ES-I3 (cell line): ENCODE measurements around the gene PRKCZ.

ENCODE experiments used
- H3K36me3 ChIP-seq: 2 replicates; pipeline ENCODE4 v1.6.1; 2013; ENCODE audit warnings: mild to moderate bottlenecking, low read length, control low read depth, moderate library complexity; ENCODE audit not compliant: insufficient read depth
- H3K4me1 ChIP-seq: 2 replicates; pipeline ENCODE4 v1.6.1; 2013; ENCODE audit warnings: mild to moderate bottlenecking, control low read depth, low read length; ENCODE audit not compliant: insufficient read depth
- H3K9ac ChIP-seq: 2 replicates; pipeline ENCODE4 v1.6.1; 2013; ENCODE audit warnings: low read depth, mild to moderate bottlenecking, low read length, moderate library complexity
- H3K9me3 ChIP-seq: 2 replicates; pipeline ENCODE4 v1.6.1; 2013; ENCODE audit warnings: mild to moderate bottlenecking, low read length, moderate library complexity; ENCODE audit not compliant: control insufficient read depth, insufficient read depth

PRKCZ gene

DNA sequence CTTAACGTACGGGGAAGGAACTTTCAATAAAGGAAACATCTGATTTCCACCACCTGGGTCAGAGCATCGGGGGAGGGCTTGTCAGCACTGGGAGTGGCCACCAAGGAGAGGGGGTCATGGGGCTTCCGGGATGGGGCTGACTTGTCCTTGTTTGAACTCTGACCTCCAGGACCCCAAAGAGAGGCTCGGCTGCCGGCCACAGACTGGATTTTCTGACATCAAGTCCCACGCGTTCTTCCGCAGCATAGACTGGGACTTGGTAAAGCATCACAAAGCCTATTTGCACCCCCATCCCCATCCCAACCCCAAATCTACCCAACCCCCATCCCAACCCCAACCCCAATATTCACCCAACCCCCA is 124.8 kb downstream of the PRKCZ start:
- Histone ChIP-seq H3K4me1 (no peaks in the 10 kb centered on the region; the same call in 1 of the 2 replicates), H3K9ac (no peak overlapping the region), H3K36me3 (no peaks in the 10 kb centered on the region; the same call in 1 of the 2 replicates), H3K9me3 (no peaks in the 10 kb centered on the region)

DNA sequence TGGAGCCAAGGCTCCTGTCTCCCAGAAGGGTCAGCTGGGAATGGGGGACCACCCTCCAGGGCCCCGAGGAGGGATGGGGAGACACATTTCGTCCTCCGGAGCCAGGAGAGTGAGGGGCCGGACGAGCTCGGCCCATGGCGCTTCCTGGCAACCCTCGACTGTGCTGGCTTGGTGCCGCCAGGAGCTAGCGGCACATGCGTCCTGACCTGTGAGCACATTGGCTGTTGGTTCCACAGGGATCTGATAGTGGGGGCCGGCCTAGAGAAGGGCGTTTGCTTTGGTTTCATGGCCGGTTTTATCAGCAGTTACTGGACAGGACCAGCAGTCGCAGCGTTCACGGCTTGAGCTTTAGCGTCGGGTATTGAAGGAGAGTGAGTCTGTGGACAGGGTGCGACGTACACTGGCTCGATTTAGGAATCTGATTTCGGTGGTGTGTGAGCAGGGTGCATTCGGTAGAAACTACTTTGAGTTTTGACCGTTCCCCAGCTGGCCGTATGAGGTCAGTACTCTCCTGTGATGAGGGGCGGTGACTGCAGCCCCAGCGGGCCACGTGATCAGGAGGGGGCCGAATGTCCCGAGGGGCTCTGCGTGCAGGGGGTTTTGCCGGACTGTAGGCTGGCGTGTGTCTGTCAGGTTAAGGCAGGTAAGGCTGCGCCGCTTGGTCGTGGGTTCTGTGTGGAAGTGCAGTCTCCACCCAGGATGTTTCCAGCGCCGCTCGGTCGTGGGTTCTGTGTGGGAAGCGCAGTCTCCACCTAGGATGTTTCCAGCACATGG is 125.7 kb downstream of the PRKCZ start:
- no peaks in the 10 kb centered on the region for H3K9me3 ChIP-seq
- no peak overlapping the region for H3K9ac ChIP-seq
- no peaks in the 10 kb centered on the region; the same call in 1 of the 2 replicates for H3K4me1 ChIP-seq
- H3K36me3 ChIP-seq = no peaks in the 10 kb centered on the region; the same call in 1 of the 2 replicates

DNA sequence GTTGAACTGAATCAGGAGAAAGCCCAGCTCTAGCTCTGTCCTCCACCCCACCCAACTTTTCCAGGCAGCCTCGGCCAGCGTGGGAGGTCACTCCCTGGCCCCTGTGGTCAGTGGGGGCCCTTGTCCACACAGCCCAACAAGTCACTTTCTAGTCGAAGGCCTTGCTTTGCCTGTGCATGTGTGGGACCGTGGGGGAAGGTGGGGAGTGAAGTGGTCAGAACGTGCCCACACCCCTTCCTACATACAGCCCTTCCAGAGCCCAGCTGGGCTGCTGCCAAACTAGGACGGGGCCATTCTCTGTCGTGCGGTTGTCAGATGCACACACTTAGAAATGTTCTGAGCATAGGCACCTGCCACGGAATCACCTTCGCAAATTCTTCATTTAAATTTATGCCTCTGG is 126.4 kb downstream of the PRKCZ start:
- Histone ChIP-seq H3K9me3 (no peaks in the 10 kb centered on the region), H3K4me1 (no peaks in the 10 kb centered on the region; the same call in 1 of the 2 replicates), H3K36me3 (no peaks in the 10 kb centered on the region; the same call in 1 of the 2 replicates), H3K9ac (no peak overlapping the region)

DNA sequence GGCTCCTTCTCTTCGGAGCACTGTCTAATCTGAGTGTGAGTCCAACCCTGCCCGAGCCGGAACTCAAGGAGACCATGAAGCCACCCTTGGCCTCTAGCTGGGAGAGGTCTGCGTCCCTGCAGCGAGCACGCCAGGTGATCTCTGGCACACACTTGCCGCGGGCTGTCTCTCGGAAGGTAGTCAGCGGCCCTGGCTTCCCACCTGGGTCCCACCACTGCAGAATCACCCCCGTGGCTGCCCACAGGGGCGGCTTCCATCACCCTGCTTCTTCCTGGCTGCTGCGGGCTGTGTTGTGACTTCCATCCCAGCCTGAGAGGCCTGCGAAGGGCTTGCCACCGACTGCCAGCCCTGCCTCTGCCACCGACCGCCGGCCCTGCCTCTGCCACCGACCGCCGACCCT is 127.3 kb downstream of the PRKCZ start:
- Histone ChIP-seq H3K9me3 (no peaks in the 10 kb centered on the region), H3K36me3 (no peaks in the 10 kb centered on the region; the same call in 1 of the 2 replicates)

DNA sequence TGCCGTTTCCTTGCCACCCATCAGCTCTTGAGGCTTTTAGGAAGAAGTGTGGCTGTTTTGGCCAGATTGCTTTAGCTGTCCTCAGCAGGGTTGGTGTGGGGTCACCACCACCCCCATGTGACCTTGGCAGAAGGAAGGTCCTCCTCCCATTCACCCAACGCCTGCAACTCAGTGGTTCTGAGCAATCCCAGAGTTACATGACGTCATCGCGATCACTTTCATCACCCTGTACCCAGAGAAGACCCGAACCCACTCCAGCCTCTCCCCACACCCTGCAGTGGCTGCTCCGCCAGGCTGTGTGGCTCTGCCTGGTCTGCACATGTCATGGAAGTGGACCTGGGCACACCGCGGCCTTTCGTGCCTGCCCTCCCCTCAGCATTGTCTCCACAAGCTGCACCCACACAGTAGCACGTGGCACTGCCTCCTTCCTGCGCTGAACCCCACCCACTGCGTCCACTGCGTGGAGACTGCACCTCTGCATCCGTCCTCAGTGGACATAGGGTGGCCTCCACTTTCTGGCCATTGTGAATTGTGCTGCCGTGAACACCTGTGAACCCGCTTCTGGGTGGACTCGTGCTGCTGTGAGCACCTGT is 127.8 kb downstream of the PRKCZ start:
- H3K9me3 ChIP-seq = no peaks in the 10 kb centered on the region
- H3K4me1 ChIP-seq = no peaks in the 10 kb centered on the region; the same call in 1 of the 2 replicates
- H3K9ac ChIP-seq = no peak overlapping the region
- no peaks in the 10 kb centered on the region for H3K36me3 ChIP-seq

More for the DNA sequence above, 127.3 kb downstream of the PRKCZ start:
- no peaks in the 10 kb centered on the region; the same call in 1 of the 2 replicates for H3K4me1 ChIP-seq
- no peak overlapping the region for H3K9ac ChIP-seq

DNA sequence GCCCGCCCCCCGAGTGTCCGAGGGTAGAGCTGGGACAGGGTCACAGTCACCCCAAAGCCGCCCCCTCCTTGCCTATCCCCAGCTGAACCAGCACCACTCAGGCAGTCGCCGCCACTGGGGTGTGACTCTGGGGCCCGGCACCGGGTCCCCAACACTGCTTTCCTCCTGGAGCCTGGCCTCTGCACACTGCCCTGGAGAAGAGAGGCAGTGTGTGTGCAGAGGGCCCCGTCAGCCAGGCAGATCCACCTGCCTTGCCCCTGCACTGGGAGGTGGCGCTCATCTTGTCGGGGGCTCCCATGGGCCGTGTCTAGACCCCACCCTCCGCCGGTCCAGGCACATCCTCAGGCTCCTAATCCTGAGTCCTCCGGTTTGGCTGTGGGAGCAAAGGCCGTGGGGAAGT is 128.7 kb downstream of the PRKCZ start:
- no peaks in the 10 kb centered on the region for H3K9me3 ChIP-seq
- H3K9ac ChIP-seq = no peak overlapping the region
- no peaks in the 10 kb centered on the region; the same call in 1 of the 2 replicates for H3K4me1 ChIP-seq
- H3K36me3 ChIP-seq = no peaks in the 10 kb centered on the region

DNA sequence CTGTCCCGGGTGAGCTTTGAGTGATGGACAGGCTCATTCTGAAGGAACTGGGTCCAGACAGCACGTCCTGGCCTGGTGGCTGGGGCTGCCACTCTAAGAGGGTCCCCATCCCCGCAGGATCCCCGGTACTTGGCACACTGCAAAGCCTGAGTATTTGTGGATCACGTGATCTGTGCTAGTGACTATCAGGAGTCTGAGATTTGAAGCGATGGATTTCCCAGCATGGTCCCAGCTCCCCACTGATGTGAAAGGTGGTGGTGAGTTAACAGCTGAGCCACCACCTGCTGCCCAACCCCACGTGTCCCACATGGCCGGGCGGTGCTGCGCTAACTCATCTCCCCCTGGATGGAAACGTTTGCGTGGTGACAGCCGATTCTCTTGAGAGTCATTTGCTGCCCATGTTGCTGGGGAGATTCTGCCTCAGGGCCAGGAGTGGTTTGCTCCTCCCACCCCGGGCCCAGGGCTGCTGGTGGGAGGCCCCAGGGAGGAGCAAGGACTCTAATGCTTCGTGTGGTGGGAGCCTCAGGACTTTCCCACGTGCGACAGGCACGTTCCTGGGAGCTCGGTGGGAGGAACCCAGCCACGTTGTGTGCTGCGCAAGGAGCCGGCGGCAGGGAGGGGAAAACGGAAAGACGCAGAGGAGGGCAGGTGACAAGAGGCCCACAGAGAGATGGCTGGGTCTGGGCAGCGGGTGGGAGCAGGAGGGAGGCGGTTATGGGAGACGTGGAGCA is 129.2 kb downstream of the PRKCZ start:
- H3K9ac ChIP-seq = no peak overlapping the region
- no peaks in the 10 kb centered on the region for H3K9me3 ChIP-seq

DNA sequence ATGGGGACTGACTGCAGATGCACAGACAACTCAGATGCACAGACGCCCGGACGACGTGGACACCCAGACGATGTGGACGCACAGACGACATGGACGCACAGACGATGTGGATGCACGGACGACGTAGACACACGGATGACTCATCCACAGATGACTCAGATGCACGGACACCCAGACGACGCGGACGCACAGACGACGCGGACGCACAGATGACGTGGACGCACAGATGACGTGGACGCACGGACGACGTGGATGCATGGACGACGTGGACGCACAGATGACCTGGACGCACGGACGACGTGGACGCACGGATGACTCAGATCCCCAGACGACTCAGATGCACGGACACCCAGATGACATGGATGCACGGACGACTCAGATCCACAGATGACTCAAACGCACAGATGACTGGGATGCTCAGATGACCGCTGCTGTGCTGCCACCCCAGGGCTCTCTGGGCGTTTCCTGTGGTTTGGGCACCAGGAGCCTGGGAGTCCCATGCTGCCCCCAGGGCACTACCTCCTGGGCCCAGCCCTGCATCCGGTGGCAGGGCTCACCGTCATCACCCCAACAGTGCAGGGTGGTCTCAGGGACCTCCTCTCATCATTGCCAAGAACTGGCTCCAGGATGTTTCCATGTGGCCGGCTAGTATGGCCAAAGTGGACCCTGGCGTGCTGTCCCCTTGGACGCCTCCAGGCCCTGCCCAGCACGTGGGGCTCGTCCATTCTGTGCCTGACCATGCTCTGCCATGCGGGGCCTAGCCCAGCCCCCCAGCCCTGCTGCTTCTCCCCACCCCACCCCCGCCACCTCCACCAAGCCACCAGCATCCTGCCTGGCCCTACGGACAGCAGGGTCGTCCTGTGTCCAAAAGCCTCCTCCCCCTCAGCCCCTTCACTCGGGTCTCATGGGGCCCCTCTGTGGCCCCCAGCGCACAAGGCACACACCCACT is 130.4 kb downstream of the PRKCZ start:
- Histone ChIP-seq H3K4me1 (no peaks in the 10 kb centered on the region), H3K9me3 (no peaks in the 10 kb centered on the region), H3K36me3 (no peaks in the 10 kb centered on the region), H3K9ac (no peak overlapping the region)

More for the DNA sequence above, 129.2 kb downstream of the PRKCZ start:
- H3K36me3 ChIP-seq = no peaks in the 10 kb centered on the region
- no peaks in the 10 kb centered on the region; the same call in 1 of the 2 replicates for H3K4me1 ChIP-seq

DNA sequence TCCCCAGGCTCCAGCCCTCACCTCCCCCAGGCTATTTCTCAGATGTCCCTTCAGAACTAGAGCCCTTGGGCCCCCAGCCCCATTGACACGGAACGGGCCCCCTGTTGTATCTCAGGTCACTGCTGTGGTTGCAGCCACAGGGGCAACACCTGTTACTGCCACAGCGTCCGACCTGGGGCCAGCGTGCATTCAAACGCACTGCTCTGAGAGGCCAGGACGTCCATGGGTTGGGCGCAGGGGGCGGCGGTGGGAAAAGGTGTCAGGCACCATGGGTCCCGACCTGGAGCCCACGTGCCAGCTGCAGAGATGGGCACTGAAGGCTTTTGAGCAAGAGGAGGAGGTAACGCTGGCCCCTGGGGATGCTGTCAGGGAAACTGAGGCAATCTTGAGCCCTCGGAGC is 131.1 kb downstream of the PRKCZ start:
- Histone ChIP-seq H3K4me1 (no peaks in the 10 kb centered on the region), H3K9ac (no peak overlapping the region), H3K36me3 (no peaks in the 10 kb centered on the region), H3K9me3 (no peaks in the 10 kb centered on the region)

DNA sequence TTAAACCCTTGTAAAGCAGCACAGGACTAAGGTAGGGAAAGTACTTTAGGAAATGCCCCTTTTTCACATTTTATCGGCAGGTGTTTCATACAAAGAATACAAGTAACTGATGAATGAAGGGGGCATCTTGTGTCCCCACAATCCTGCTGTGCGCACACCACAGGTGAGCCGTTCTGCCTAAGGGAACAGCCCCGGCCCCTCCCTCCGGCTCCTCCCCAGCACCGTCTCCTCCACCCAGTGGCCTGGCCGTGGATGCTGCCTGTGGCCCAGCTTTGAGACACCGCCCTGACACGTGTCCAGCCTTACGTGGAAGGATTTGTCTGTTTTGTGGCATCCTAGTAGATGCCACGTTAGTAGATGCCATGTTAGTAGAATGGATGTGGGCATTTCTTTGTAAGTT is 131.5 kb downstream of the PRKCZ start:
- Histone ChIP-seq H3K4me1 (no peaks in the 10 kb centered on the region), H3K36me3 (no peaks in the 10 kb centered on the region; the same call in 1 of the 2 replicates), H3K9me3 (no peaks in the 10 kb centered on the region), H3K9ac (no peak overlapping the region)

DNA sequence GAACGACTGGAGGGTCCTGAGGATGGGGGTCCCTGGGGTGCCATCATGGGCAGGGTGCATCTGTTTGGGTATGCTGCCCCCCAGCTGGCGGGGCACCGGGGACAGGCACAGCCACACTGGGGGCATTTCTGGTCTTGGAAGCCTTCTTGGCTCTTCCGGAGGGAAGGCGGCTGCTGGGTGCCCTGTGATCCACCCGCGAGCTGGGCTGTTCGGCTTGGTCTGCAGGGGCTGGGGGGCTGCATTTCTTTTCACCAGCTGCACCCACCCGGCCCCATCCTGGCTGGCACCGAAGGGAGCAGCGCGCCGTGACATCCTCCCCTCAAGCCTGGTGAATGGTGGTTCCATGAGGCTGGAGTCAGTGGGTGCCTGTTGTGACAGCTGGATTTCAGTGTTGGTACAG is 132.2 kb downstream of the PRKCZ start:
- no peaks in the 10 kb centered on the region; the same call in 1 of the 2 replicates for H3K36me3 ChIP-seq
- no peaks in the 10 kb centered on the region for H3K9me3 ChIP-seq
- no peak overlapping the region for H3K9ac ChIP-seq
- no peaks in the 10 kb centered on the region for H3K4me1 ChIP-seq

DNA sequence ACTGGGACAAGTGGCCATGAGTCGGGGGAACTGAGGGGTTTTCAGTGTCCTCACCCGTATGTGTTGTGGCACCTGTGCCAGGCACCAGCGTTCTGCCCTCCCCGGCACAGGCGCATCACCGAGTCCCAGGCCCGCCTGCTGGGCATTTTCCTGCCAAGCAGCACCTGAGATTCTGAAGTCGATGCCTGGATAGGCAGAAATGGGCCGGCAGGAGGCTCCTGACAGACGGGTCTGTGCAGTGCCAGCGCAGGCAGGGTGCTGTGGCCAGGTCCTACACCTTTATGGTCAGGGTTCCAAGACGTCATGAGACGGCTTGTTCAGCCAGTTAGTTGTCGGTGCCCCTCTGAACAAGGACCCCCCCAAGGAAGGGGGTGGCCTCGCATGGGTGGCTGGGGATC is 133.7 kb downstream of the PRKCZ start:
- Histone ChIP-seq H3K36me3 (no peaks in the 10 kb centered on the region; the same call in 1 of the 2 replicates), H3K9ac (no peak overlapping the region), H3K9me3 (no peaks in the 10 kb centered on the region), H3K4me1 (no peaks in the 10 kb centered on the region)

DNA sequence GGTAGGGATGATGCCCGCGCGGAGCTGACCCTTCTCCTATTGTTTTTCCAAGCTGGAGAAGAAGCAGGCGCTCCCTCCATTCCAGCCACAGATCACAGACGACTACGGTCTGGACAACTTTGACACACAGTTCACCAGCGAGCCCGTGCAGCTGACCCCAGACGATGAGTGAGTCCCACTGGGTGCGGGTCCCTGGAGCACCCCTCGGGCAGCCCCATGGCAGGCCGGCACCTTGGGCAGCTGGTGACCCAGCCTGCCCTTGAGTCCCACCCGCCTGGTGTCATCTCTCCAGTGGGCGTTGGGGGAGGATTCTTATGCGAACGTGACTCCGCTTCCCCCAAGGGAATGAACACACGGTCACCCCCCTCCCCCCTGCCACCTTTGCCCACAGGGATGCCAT is 134.3 kb downstream of the PRKCZ start:
- Histone ChIP-seq H3K9ac (no peak overlapping the region), H3K36me3 (no peaks in the 10 kb centered on the region; the same call in 1 of the 2 replicates), H3K4me1 (no peaks in the 10 kb centered on the region), H3K9me3 (no peaks in the 10 kb centered on the region)

DNA sequence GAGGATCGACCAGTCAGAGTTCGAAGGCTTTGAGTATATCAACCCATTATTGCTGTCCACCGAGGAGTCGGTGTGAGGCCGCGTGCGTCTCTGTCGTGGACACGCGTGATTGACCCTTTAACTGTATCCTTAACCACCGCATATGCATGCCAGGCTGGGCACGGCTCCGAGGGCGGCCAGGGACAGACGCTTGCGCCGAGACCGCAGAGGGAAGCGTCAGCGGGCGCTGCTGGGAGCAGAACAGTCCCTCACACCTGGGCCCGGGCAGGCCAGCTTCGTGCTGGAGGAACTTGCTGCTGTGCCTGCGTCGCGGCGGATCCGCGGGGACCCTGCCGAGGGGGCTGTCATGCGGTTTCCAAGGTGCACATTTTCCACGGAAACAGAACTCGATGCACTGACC is 134.7 kb downstream of the PRKCZ start:
- H3K36me3 ChIP-seq = no peaks in the 10 kb centered on the region; the same call in 1 of the 2 replicates

More for the DNA sequence above, 134.7 kb downstream of the PRKCZ start:
- no peaks in the 10 kb centered on the region for H3K9me3 ChIP-seq
- no peak overlapping the region for H3K9ac ChIP-seq
- no peaks in the 10 kb centered on the region; the same call in 1 of the 2 replicates for H3K4me1 ChIP-seq
